Endothelial cell of umbilical vein (primary cell): Measurements from ENCODE around the gene KCNK13. TPM values are rescaled to one million over a fixed set of nuclear protein-coding genes. Genes with fewer than 3 reads are reported as not detected.

ENCODE experiments used
- BruUV-seq: library from RNA; stranded (reverse); fragments of 400-500 nt; replicated peaks from 2 replicates; lab custom pipeline; 2021; lab: Mats Ljungman, UMichigan
- CTCF ChIA-PET: fragments of 300-600, 350-600 bp; sonication (Branson Sonifier 250); formaldehyde crosslinking; loops from one replicate; lab custom pipeline; 2021; ENCODE audit warnings: antibody characterized with exemption, inconsistent platforms; lab: Charles Lee
- POLR2A ChIA-PET: fragments of 300-600, 350-600 bp; sonication (Branson Sonifier 250); formaldehyde crosslinking; loops from one replicate; lab custom pipeline; 2021; ENCODE audit warnings: antibody characterized with exemption, inconsistent platforms; lab: Charles Lee
- DNase-seq: peaks from one replicate; pipeline ENCODE4 v3.0.0-alpha.2; 2011; ENCODE audit warnings: low read depth, low spot score
- FAIRE-seq: peaks from 2 replicates; lab custom pipeline; 2011; peaks lifted over from hg19 to GRCh38; lab: Jason Lieb, UNC
- H2AFZ ChIP-seq: 2 replicates; pipeline ENCODE4 v1.6.0; 2012; ENCODE audit warnings: low read depth, low read length, control low read depth, inconsistent platforms
- H3K27ac ChIP-seq: 2 replicates; pipeline ENCODE4 v1.5.1; 2011; ENCODE audit warnings: low read depth, mild to moderate bottlenecking, control low read depth, low read length, moderate library complexity; ENCODE audit not compliant: insufficient read depth
- H3K27me3 ChIP-seq, 2 experiments: 2 replicates each; pipeline versions ENCODE4 v1.6.0 to v1.6.1; 2011; ENCODE audit warnings: low read length in 2 of 2, mixed read lengths in 1 of 2; ENCODE audit not compliant: control insufficient read depth in 2 of 2, insufficient read depth in 2 of 2
- H3K36me3 ChIP-seq, 2 experiments: 2 replicates in 1 of 2; 3 replicates in 1 of 2; pipeline ENCODE4 v1.5.1; 2011; ENCODE audit warnings: low read length in 2 of 2, mild to moderate bottlenecking in 1 of 2, moderate library complexity in 1 of 2; ENCODE audit not compliant: control insufficient read depth in 2 of 2, insufficient read depth in 2 of 2; ENCODE audit errors: extremely low read depth in 1 of 2
- H3K4me1 ChIP-seq: 3 replicates; pipeline ENCODE4 v1.5.1; 2011; ENCODE audit warnings: mild to moderate bottlenecking, low read length; ENCODE audit not compliant: control insufficient read depth, insufficient read depth; ENCODE audit errors: extremely low read depth
- H3K4me2 ChIP-seq: 2 replicates; pipeline ENCODE4 v1.6.1; 2011; ENCODE audit warnings: low read length, control low read depth, mixed read lengths; ENCODE audit not compliant: insufficient read depth
- H3K4me3 ChIP-seq, 3 experiments: fragments of 200-600 bp in 1 of 3; sonication (generic), shearing (Covaris generic) in 1 of 3; replicated peaks in 1 of 3; 2 replicates each; pipeline ENCODE4 v1.5.1; 2011 to 2016; ENCODE audit warnings: control low read depth in 3 of 3, low read length in 3 of 3, mild to moderate bottlenecking in 2 of 3, inconsistent platforms in 1 of 3, low read depth in 1 of 3, moderate library complexity in 1 of 3; ENCODE audit not compliant: insufficient read depth in 1 of 3
- H3K79me2 ChIP-seq: 2 replicates; pipeline ENCODE4 v1.6.0; 2012; ENCODE audit warnings: low read length, inconsistent platforms; ENCODE audit not compliant: control insufficient read depth, insufficient read depth
- H3K9ac ChIP-seq: replicated peaks from 2 replicates; pipeline ENCODE3; 2011; ENCODE audit warnings: low read length, control low read depth; ENCODE audit not compliant: insufficient read depth; ENCODE audit errors: extremely low read depth
- H3K9me1 ChIP-seq: replicated peaks from 3 replicates; pipeline ENCODE4 v1.6.0; 2011; ENCODE audit warnings: mild to moderate bottlenecking, low read length; ENCODE audit not compliant: control insufficient read depth, insufficient read depth; ENCODE audit errors: extremely low read depth
- H3K9me3 ChIP-seq: replicated peaks from 2 replicates; pipeline ENCODE4 v1.5.1; 2012; ENCODE audit warnings: low read length, inconsistent platforms; ENCODE audit not compliant: control insufficient read depth, insufficient read depth
- H4K20me1 ChIP-seq: replicated peaks from 2 replicates; pipeline ENCODE3; 2011; ENCODE audit warnings: mild to moderate bottlenecking, low read length; ENCODE audit not compliant: control insufficient read depth, insufficient read depth; ENCODE audit errors: extremely low read depth
- CTCF ChIP-seq, 2 donors: IDR thresholded peaks; 1 replicate in 1 of 2; 2 replicates in 1 of 2; pipeline ENCODE4 v1.5.1; 2011; ENCODE audit warnings: low read length in 2 of 2, mild to moderate bottlenecking in 2 of 2, moderate library complexity in 2 of 2, control low read depth in 1 of 2, inconsistent platforms in 1 of 2, low read depth in 1 of 2; ENCODE audit not compliant: insufficient read depth in 1 of 2; ENCODE audit errors: extremely low read depth in 1 of 2
- EZH2 ChIP-seq: IDR thresholded peaks from 2 replicates; pipeline ENCODE4 v1.6.1; 2012; ENCODE audit warnings: borderline replicate concordance, low read depth, mild to moderate bottlenecking, moderate library complexity, low read length, inconsistent platforms; ENCODE audit not compliant: severe bottlenecking
- FOS ChIP-seq: IDR thresholded peaks from 2 replicates; pipeline ENCODE4 v1.6.1; 2011; ENCODE audit warnings: mild to moderate bottlenecking, low read length, moderate library complexity, borderline replicate concordance; ENCODE audit not compliant: insufficient read depth
- GATA2 ChIP-seq: IDR thresholded peaks from 2 replicates; pipeline ENCODE4 v1.7.0; 2011; ENCODE audit warnings: low read depth, mild to moderate bottlenecking, moderate library complexity, mixed read lengths, low read length; ENCODE audit not compliant: insufficient read length, insufficient read depth
- JUN ChIP-seq: IDR thresholded peaks from 2 replicates; pipeline ENCODE4 v1.6.1; 2011; ENCODE audit warnings: borderline replicate concordance, low read depth; ENCODE audit not compliant: insufficient read length, insufficient read depth
- MAX ChIP-seq: IDR thresholded peaks from 2 replicates; pipeline ENCODE4 v1.6.1; 2011; ENCODE audit not compliant: insufficient read depth, insufficient read length
- MYC ChIP-seq: IDR thresholded peaks from one replicate; pipeline ENCODE4 v1.6.1; 2011; ENCODE audit warnings: mild to moderate bottlenecking, low read depth, low read length
- POLR2A ChIP-seq: IDR thresholded peaks from 2 replicates; pipeline ENCODE4 v1.6.1; 2012; ENCODE audit warnings: low read depth, mild to moderate bottlenecking, control low read depth, low read length
- POLR2AphosphoS5 ChIP-seq: IDR thresholded peaks from 2 replicates; pipeline ENCODE4 v1.6.1; 2012; ENCODE audit warnings: low read depth, mild to moderate bottlenecking, control low read depth, low read length, moderate library complexity; ENCODE audit not compliant: insufficient read depth
- dilution Hi-C: fragments of 300-500 bp; cut with MboI; formaldehyde crosslinking; loops from one replicate; pipeline ENCODE4 v1.15.0; 2019; ENCODE audit warnings: low sequenced_read_pairs; ENCODE audit not compliant: extremely low pct_ligation_motif_present
- intact Hi-C: fragments of 100-400 bp; cut with micrococcal nuclease; formaldehyde crosslinking; loops from one replicate; pipeline ENCODE4 v1.10.0; 2022
- polyA plus RNA-seq, 4 experiments: library from polyadenylated mRNA; depleted of rRNA in 3 of 4; stranded (reverse) in 3 of 4; unstranded in 1 of 4; fragments of >200 nt; gene quantifications; 2 replicates each; pipeline versions ENCODE4 v1.2.1 to v1.2.3, GENCODE V29; 2011 to 2012; ENCODE audit warnings: missing spikeins in 1 of 4
- total RNA-seq: library from RNA; stranded (reverse); gene quantifications from 2 replicates; pipeline ENCODE4 v1.2.3, GENCODE V29; 2021

The KCNK13 gene
- total and polyA plus RNA-seq, 2 donors (not counting 3 experiments of a cell fraction or from before 2014, with no cell fraction given): not detected

GRCh38 chr14:90062822-90063539, 1.2 kb downstream of the KCNK13 start:
- ChIA-PET CTCF (interaction anchor here (0.7 to 5.7 kb wide), 5 partner anchors 10 to 172 kb away, joined by 3 to 36 read pairs (median 4); no protein-coding TSS in a partner anchor), POLR2A (interaction anchor here (0.8 kb wide), 1 partner anchor 58 kb away, joined by 3 read pairs; no protein-coding TSS in a partner anchor)
- Histone ChIP-seq H3K9me1 (no peaks in the 10 kb centered on the region), H3K9ac (no peak overlapping the region), H3K4me1 (peaks cover 27% of the 10 kb centered on the region), H3K4me3 (no peak overlapping the region), H3K9me3 (no peaks in the 10 kb centered on the region), H3K27me3 (peaks cover 44 to 69% of the 10 kb centered on the region in 2 experiments), H3K27ac (no peak overlapping the region), H3K4me2 (peak overlapping the region; percentile 74), H4K20me1 (no peaks in the 10 kb centered on the region), H2AFZ (peak overlapping the region; percentile 74), H3K79me2 (no peaks in the 10 kb centered on the region), H3K36me3 (no peaks in the 10 kb centered on the region)
- DNase-seq (peak; percentile 10), FAIRE-seq (peak; percentile 26)
- no peak for TF ChIP-seq MYC
- TF ChIP-seq POLR2A: no peak
- TF ChIP-seq FOS: no peak
- TF ChIP-seq MAX: no peak
- no peak for TF ChIP-seq JUN
- no peak for TF ChIP-seq EZH2
- no peak for TF ChIP-seq CTCF (IDR thresholded peaks at IDR 0.05; ENCODE audit: extremely low read depth in 1 of 2, insufficient read depth in 1 of 2, low read depth in 1 of 2, low read length in 2 of 2)
- no peak for TF ChIP-seq GATA2
- no peak for TF ChIP-seq POLR2AphosphoS5
- no TSS peak for BruUV-seq
- dilution Hi-C loops (no loop called here), intact Hi-C loops (loop anchor here (1.0 to 5.0 kb wide), 3 partner anchors 78 to 172 kb away; partner anchors contain the start of gene TDP1)
